ENCODE results near the gene FLVCR2. TPM values are rescaled to one million over a fixed set of nuclear protein-coding genes. Genes with fewer than 3 reads are reported as not detected.

Gene FLVCR2
- total RNA-seq, 1 experiment from 2014 or later, result 12.4 TPM

DNA sequence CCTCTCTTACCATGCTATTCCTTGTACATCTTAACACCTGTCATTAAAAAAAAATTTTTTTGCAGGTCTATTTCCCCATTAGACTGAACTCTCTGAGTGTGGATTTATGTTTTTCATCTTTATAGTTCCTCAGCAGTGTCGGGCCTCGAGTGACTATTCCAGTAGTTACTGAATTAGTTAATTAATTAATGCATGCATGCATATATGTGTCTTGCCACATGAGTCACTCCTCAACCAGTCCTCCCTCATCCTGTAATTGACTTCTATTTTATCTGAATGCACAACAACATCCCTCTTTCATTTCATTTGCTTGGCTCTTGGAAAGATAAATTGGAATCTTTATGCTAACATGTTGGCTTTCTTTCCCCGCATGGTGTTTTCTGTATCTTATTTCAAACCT is 46.6 kb downstream of the FLVCR2 start:
- H3K27me3 ChIP-seq (ENCODE audit: insufficient read depth, low read depth), result no peaks in the 10 kb centered on the region
- H2AFZ ChIP-seq, result no peak overlapping the region
- H3F3A ChIP-seq (ENCODE audit: insufficient read depth, low read depth), result no peaks in the 10 kb centered on the region
- no peak overlapping the region for H3K27ac ChIP-seq
- no peaks in the 10 kb centered on the region for H3K4me1 ChIP-seq (replicated peaks; ENCODE audit: insufficient read depth)
- H3K9me3 ChIP-seq (ENCODE audit: insufficient read depth, low read depth), result no peaks in the 10 kb centered on the region
- H3K4me2 ChIP-seq, result no peak overlapping the region
- H3K79me2 ChIP-seq (ENCODE audit: low read depth), result no peaks in the 10 kb centered on the region
- H3K4me3 ChIP-seq, result no peak overlapping the region
- no peaks in the 10 kb centered on the region for H3K36me3 ChIP-seq (ENCODE audit: low read depth)
- DNase-seq, result no peak
- BruUV-seq (replicated peaks), result no TSS peak
- no peak for TF ChIP-seq CTCF (conservative IDR thresholded peaks at IDR 0.05)
- TF ChIP-seq EZH2 (IDR thresholded peaks at IDR 0.05; ENCODE audit: low read depth), result no peak
- no peaks in the 10 kb centered on the region for H4K20me1 ChIP-seq (ENCODE audit: insufficient read depth)
- ChIA-PET POLR2A (ENCODE audit: unreplicated experiment) (no interaction called here), CTCF (interaction anchor here (0.5 kb wide), 1 partner anchor 27 kb away, joined by 12 read pairs; no protein-coding TSS in a partner anchor)
- intact Hi-C loops (cut with micrococcal nuclease; ENCODE audit: unreplicated experiment), result no loop called here
- H3K9me2 ChIP-seq (ENCODE audit: insufficient read depth), result no peaks in the 10 kb centered on the region

DNA sequence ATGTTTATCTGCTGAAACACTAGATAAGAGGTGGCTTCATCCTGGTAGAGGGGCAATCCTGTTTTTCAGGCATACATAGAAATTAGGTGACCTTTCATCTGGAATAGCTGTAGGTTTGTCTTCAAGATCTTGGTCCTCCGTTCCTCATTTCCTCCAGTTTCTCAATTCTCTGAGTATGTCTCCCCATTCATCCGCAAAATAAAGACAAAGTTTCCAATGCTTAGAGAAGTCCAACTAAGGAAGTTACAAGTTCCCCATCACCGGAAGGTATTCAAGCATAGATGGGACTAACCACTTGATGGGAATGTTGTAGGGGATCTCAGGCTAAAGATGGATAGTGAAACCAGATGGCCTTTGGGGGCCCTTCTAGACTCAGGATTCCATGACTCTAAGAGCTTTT is 48.0 kb downstream of the FLVCR2 start:
- Histone ChIP-seq H4K20me1 (ENCODE audit: insufficient read depth) (no peaks in the 10 kb centered on the region), H3K27me3 (ENCODE audit: insufficient read depth, low read depth) (no peaks in the 10 kb centered on the region), H3F3A (ENCODE audit: insufficient read depth, low read depth) (no peaks in the 10 kb centered on the region), H3K9me3 (ENCODE audit: insufficient read depth, low read depth) (no peaks in the 10 kb centered on the region), H3K4me1 (replicated peaks; ENCODE audit: insufficient read depth) (no peaks in the 10 kb centered on the region), H3K4me2 (no peak overlapping the region), H3K36me3 (ENCODE audit: low read depth) (no peaks in the 10 kb centered on the region), H3K27ac (no peak overlapping the region), H2AFZ (no peak overlapping the region), H3K4me3 (no peak overlapping the region), H3K9me2 (ENCODE audit: insufficient read depth) (no peaks in the 10 kb centered on the region), H3K79me2 (ENCODE audit: low read depth) (no peaks in the 10 kb centered on the region)
- ChIA-PET CTCF (no interaction called here), POLR2A (ENCODE audit: unreplicated experiment) (no interaction called here)
- no peak for DNase-seq
- intact Hi-C loops (cut with micrococcal nuclease; ENCODE audit: unreplicated experiment), result no loop called here
- TF ChIP-seq CTCF (conservative IDR thresholded peaks at IDR 0.05) (no peak), EZH2 (IDR thresholded peaks at IDR 0.05; ENCODE audit: low read depth) (no peak)
- BruUV-seq (replicated peaks), result no TSS peak

GRCh38 chr14:75626863-75627262 is 48.4 kb downstream of the FLVCR2 start:
- Histone ChIP-seq H3K4me1 (replicated peaks; ENCODE audit: insufficient read depth) (no peaks in the 10 kb centered on the region), H3K27me3 (ENCODE audit: insufficient read depth, low read depth) (no peaks in the 10 kb centered on the region), H3F3A (ENCODE audit: insufficient read depth, low read depth) (no peaks in the 10 kb centered on the region), H3K9me3 (ENCODE audit: insufficient read depth, low read depth) (no peaks in the 10 kb centered on the region), H4K20me1 (ENCODE audit: insufficient read depth) (no peaks in the 10 kb centered on the region), H3K4me3 (no peak overlapping the region), H3K36me3 (ENCODE audit: low read depth) (no peaks in the 10 kb centered on the region), H3K9me2 (ENCODE audit: insufficient read depth) (no peaks in the 10 kb centered on the region), H2AFZ (no peak overlapping the region), H3K79me2 (ENCODE audit: low read depth) (no peaks in the 10 kb centered on the region), H3K4me2 (no peak overlapping the region), H3K27ac (no peak overlapping the region)
- intact Hi-C loops (cut with micrococcal nuclease; ENCODE audit: unreplicated experiment), result no loop called here
- no peak for TF ChIP-seq CTCF (conservative IDR thresholded peaks at IDR 0.05)
- TF ChIP-seq EZH2 (IDR thresholded peaks at IDR 0.05; ENCODE audit: low read depth), result no peak
- POLR2A ChIA-PET (ENCODE audit: unreplicated experiment), result no interaction called here
- CTCF ChIA-PET, result no interaction called here
- no TSS peak for BruUV-seq (replicated peaks)
- no peak for DNase-seq

All from PC-9 (cell line).